HEK293T (cell line): ENCODE measurements around the gene ZNF221.

Experiments
- FOXK2 ChIP-seq: fragments of 450-650 bp; IDR thresholded peaks from 2 replicates; pipeline ENCODE4 v1.6.1; 2016; ENCODE audit warnings: mild to moderate bottlenecking
- HDGF ChIP-seq: fragments of 450-650 bp; IDR thresholded peaks from 2 replicates; pipeline ENCODE4 v1.6.1; 2017; ENCODE audit warnings: antibody characterized with exemption, borderline replicate concordance
- L3MBTL2 ChIP-seq: fragments of 450-650 bp; conservative IDR thresholded peaks from 2 replicates; pipeline ENCODE4 v1.6.1; 2016; ENCODE audit warnings: mild to moderate bottlenecking

GRCh38 chr19:43914051-43914450 is 37.0 kb upstream of the ZNF221 start:
- TF ChIP-seq L3MBTL2 (no peak), FOXK2 (no peak), HDGF (no peak)
